Gastrocnemius medialis (tissue), 4 donors: ENCODE data around the gene RAB3GAP1.

Experiments used
- POLR2A ChIP-seq, 2 donors: fragments of 450-650 bp; IDR thresholded peaks; one replicate each; pipeline ENCODE4 v1.6.1; 2017; ENCODE audit warnings: antibody characterized with exemption in 2 of 2, mild to moderate bottlenecking in 2 of 2, moderate library complexity in 2 of 2
- TF ChIP-seq, protein P1 (sequence below), 5 experiments: fragments of 450-650 bp in 3 of 5; fragments of 200-600 bp in 2 of 5; sonication (generic) in 2 of 5; IDR thresholded peaks in 4 of 5; conservative IDR thresholded peaks in 1 of 5; 1 replicate in 4 of 5; 2 replicates in 1 of 5; pipeline ENCODE4 v1.5.1; 2016 to 2019; ENCODE audit warnings: antibody characterized with exemption in 5 of 5, mild to moderate bottlenecking in 3 of 5, moderate library complexity in 3 of 5

DNA sequence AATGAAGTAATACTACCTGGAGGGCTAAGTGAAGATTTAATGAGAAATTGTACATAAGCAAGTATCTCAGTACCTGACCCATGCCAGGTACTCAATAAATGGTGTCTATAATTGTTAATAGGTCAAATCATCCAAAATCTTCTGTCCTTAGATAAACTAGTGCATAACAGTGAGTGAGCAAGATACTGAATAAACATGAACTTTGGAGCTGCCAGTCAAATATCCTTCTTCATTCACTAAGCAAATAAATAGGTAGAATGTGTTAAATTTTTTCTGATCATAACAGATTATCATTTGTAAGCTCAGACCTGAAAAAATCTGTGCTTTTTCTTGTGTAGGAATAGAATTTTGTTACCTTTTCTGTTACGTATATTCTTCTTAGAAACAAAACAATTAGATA is 39.6 kb downstream of the RAB3GAP1 start:
- TF ChIP-seq, protein P1, sequence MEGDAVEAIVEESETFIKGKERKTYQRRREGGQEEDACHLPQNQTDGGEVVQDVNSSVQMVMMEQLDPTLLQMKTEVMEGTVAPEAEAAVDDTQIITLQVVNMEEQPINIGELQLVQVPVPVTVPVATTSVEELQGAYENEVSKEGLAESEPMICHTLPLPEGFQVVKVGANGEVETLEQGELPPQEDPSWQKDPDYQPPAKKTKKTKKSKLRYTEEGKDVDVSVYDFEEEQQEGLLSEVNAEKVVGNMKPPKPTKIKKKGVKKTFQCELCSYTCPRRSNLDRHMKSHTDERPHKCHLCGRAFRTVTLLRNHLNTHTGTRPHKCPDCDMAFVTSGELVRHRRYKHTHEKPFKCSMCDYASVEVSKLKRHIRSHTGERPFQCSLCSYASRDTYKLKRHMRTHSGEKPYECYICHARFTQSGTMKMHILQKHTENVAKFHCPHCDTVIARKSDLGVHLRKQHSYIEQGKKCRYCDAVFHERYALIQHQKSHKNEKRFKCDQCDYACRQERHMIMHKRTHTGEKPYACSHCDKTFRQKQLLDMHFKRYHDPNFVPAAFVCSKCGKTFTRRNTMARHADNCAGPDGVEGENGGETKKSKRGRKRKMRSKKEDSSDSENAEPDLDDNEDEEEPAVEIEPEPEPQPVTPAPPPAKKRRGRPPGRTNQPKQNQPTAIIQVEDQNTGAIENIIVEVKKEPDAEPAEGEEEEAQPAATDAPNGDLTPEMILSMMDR (IDR thresholded peaks at IDR 0.05 in 4 of 5, conservative IDR thresholded peaks at IDR 0.05 in 1 of 5) = no peak
- no peak for TF ChIP-seq POLR2A (IDR thresholded peaks at IDR 0.05)
